HUES64 (cell line): ENCODE data around the gene TPRG1. TPM values are rescaled to one million over a fixed set of nuclear protein-coding genes. Genes with fewer than 3 reads are reported as not detected.

Source experiments
- H3K27ac ChIP-seq: 2 replicates; pipeline ENCODE4 v1.7.0; 2013; ENCODE audit warnings: low read depth, low read length, inconsistent platforms
- H3K27me3 ChIP-seq: 2 replicates; pipeline ENCODE4 v1.6.1; 2013; ENCODE audit warnings: mild to moderate bottlenecking, low read length; ENCODE audit not compliant: insufficient read depth
- H3K36me3 ChIP-seq: 2 replicates; pipeline ENCODE4 v1.6.1; 2013; ENCODE audit warnings: mild to moderate bottlenecking, low read length; ENCODE audit not compliant: insufficient read depth
- H3K4me1 ChIP-seq: 2 replicates; pipeline ENCODE4 v1.6.1; 2013; ENCODE audit warnings: mild to moderate bottlenecking, low read length, moderate library complexity; ENCODE audit not compliant: insufficient read depth
- H3K4me3 ChIP-seq: 2 replicates; pipeline ENCODE4 v1.5.1; 2013; ENCODE audit warnings: mild to moderate bottlenecking, low read length, moderate library complexity
- H3K9ac ChIP-seq: 2 replicates; pipeline ENCODE4 v1.6.1; 2013; ENCODE audit warnings: mild to moderate bottlenecking, low read depth, low read length
- H3K9me3 ChIP-seq: 2 replicates; pipeline ENCODE4 v1.6.1; 2013; ENCODE audit warnings: low read depth, low read length; ENCODE audit not compliant: insufficient read depth
- WGBS: fragments of 150-250, 120-280 bp; methylation state at CpG from one replicate; pipeline ENCODE4 v1.1.7; 2013; ENCODE audit warnings: missing lambda C conversion rate; 5-methylcytosine and 5-hydroxymethylcytosine counted together
- polyA plus RNA-seq, 2 experiments: library from polyadenylated mRNA; stranded (reverse); fragments of 50-300 nt; gene quantifications; one replicate each; pipeline ENCODE4 v1.2.3, GENCODE V29; 2013

The TPRG1 gene
- not detected for polyA plus RNA-seq (2013, experiment 1 of 2)
- 0.44 TPM for polyA plus RNA-seq (2013, experiment 2 of 2)

GRCh38 chr3:189171707-189172106 lies at the start of gene TPRG1:
TPRG1 (plus strand) TSS chr3:189171971; CDS start chr3:189207385, 35,414 bp downstream.
- WGBS: no CpG with 5 or more reads among the region's 1 CpG
- Histone ChIP-seq H3K9ac (no peak within 1 kb of the TSS), H3K27me3 (no peaks in the 10 kb centered on the region), H3K4me3 (no peak within 1 kb of the TSS), H3K27ac (no peak within 1 kb of the TSS), H3K4me1 (no peaks in the 10 kb centered on the region), H3K9me3 (no peaks in the 10 kb centered on the region), H3K36me3 (no peaks in the 10 kb centered on the region)

GRCh38 chr3:189122110-189122509 lies 49.7 kb upstream of the TPRG1 start:
- no CpG with 5 or more reads among the region's 2 CpGs for whole genome bisulfite sequencing
- H3K27me3 ChIP-seq: no peaks in the 10 kb centered on the region
- H3K36me3 ChIP-seq: no peaks in the 10 kb centered on the region
- H3K4me3 ChIP-seq: no peak overlapping the region
- H3K27ac ChIP-seq: no peak overlapping the region
- H3K4me1 ChIP-seq: no peaks in the 10 kb centered on the region
- no peak overlapping the region for H3K9ac ChIP-seq
- H3K9me3 ChIP-seq: peaks cover 4% of the 10 kb centered on the region; the same call in 1 of the 2 replicates

GRCh38 chr3:189122526-189123205 lies 49.1 kb upstream of the TPRG1 start:
- H3K4me3 ChIP-seq: no peak overlapping the region
- peaks cover 4% of the 10 kb centered on the region; the same call in 1 of the 2 replicates for H3K9me3 ChIP-seq
- H3K9ac ChIP-seq: no peak overlapping the region
- H3K36me3 ChIP-seq: no peaks in the 10 kb centered on the region
- no peak overlapping the region for H3K27ac ChIP-seq
- no peaks in the 10 kb centered on the region for H3K27me3 ChIP-seq
- no peaks in the 10 kb centered on the region for H3K4me1 ChIP-seq
- 96% methylated on average over 4 of the region's 5 CpGs for WGBS

- Histone ChIP-seq H3K9ac (no peak overlapping the region), H3K4me3 (no peak overlapping the region), H3K4me1 (no peaks in the 10 kb centered on the region), H3K27ac (no peak overlapping the region), H3K36me3 (no peaks in the 10 kb centered on the region), H3K27me3 (no peaks in the 10 kb centered on the region), H3K9me3 (peaks cover 4% of the 10 kb centered on the region; the same call in 1 of the 2 replicates)
- WGBS: 93% methylated on average over 11 of the region's 11 CpGs
Measured at GRCh38 chr3:189123595-189124387, 48.0 kb upstream of the TPRG1 start.

- H3K9ac ChIP-seq: no peak overlapping the region
- H3K27me3 ChIP-seq: no peaks in the 10 kb centered on the region
- H3K4me3 ChIP-seq: no peak overlapping the region
Measured at GRCh38 chr3:189132231-189132671, 39.5 kb upstream of the TPRG1 start.

GRCh38 chr3:189132839-189133238 lies 38.9 kb upstream of the TPRG1 start:
- Histone ChIP-seq H3K9ac (no peak overlapping the region), H3K27ac (no peak overlapping the region), H3K36me3 (no peaks in the 10 kb centered on the region), H3K4me1 (no peaks in the 10 kb centered on the region), H3K9me3 (no peaks in the 10 kb centered on the region), H3K4me3 (no peak overlapping the region), H3K27me3 (no peaks in the 10 kb centered on the region)
- 99% methylated on average over 2 of the region's 2 CpGs for WGBS

More at GRCh38 chr3:189132231-189132671, 39.5 kb upstream of the TPRG1 start:
- no peak overlapping the region for H3K27ac ChIP-seq
- WGBS: 86% methylated on average over 9 of the region's 9 CpGs
- H3K9me3 ChIP-seq: no peaks in the 10 kb centered on the region
- H3K4me1 ChIP-seq: no peaks in the 10 kb centered on the region
- no peaks in the 10 kb centered on the region for H3K36me3 ChIP-seq

GRCh38 chr3:189133768-189134167 lies 38.0 kb upstream of the TPRG1 start:
- no peak overlapping the region for H3K27ac ChIP-seq
- H3K9me3 ChIP-seq: no peaks in the 10 kb centered on the region
- H3K4me3 ChIP-seq: no peak overlapping the region
- no peaks in the 10 kb centered on the region for H3K36me3 ChIP-seq
- H3K4me1 ChIP-seq: no peaks in the 10 kb centered on the region
- H3K27me3 ChIP-seq: no peaks in the 10 kb centered on the region
- H3K9ac ChIP-seq: no peak overlapping the region

- Histone ChIP-seq H3K4me3 (no peak overlapping the region), H3K27ac (no peak overlapping the region), H3K4me1 (no peaks in the 10 kb centered on the region), H3K9ac (no peak overlapping the region), H3K9me3 (no peaks in the 10 kb centered on the region), H3K36me3 (no peaks in the 10 kb centered on the region), H3K27me3 (no peaks in the 10 kb centered on the region)
- WGBS: 70% methylated on average over 4 of the region's 4 CpGs
Measured at GRCh38 chr3:189137416-189137815, 34.4 kb upstream of the TPRG1 start.

GRCh38 chr3:189138901-189139610 lies 32.7 kb upstream of the TPRG1 start:
- no peaks in the 10 kb centered on the region for H3K36me3 ChIP-seq
- no peaks in the 10 kb centered on the region for H3K27me3 ChIP-seq
- no peak overlapping the region for H3K4me3 ChIP-seq
- H3K9ac ChIP-seq: no peak overlapping the region
- no peaks in the 10 kb centered on the region for H3K9me3 ChIP-seq
- 94% methylated on average over 9 of the region's 9 CpGs for WGBS
- no peak overlapping the region for H3K27ac ChIP-seq
- no peaks in the 10 kb centered on the region for H3K4me1 ChIP-seq

- 91% methylated on average over 5 of the region's 6 CpGs for WGBS
- Histone ChIP-seq H3K4me1 (no peaks in the 10 kb centered on the region), H3K27ac (no peak overlapping the region), H3K9ac (no peak overlapping the region), H3K4me3 (no peak overlapping the region), H3K27me3 (no peaks in the 10 kb centered on the region), H3K9me3 (no peaks in the 10 kb centered on the region), H3K36me3 (no peaks in the 10 kb centered on the region)
Measured at GRCh38 chr3:189139611-189139940, 32.2 kb upstream of the TPRG1 start.

GRCh38 chr3:189142527-189142926 lies 29.2 kb upstream of the TPRG1 start:
- no peak overlapping the region for H3K9ac ChIP-seq
- H3K9me3 ChIP-seq: no peaks in the 10 kb centered on the region
- no peaks in the 10 kb centered on the region for H3K27me3 ChIP-seq
- H3K27ac ChIP-seq: no peak overlapping the region
- no peak overlapping the region for H3K4me3 ChIP-seq
- WGBS: 94% methylated on average over 1 of the region's 1 CpG
- H3K4me1 ChIP-seq: peaks cover under 1% of the 10 kb centered on the region; the same call in 1 of the 2 replicates
- no peaks in the 10 kb centered on the region for H3K36me3 ChIP-seq
